Skeletal muscle satellite cell (primary cell): ENCODE data around the gene LIPC.

Source experiments
- H3K27me3 ChIP-seq: 2 replicates; pipeline ENCODE4 v1.7.0; 2013; ENCODE audit warnings: low read length; ENCODE audit not compliant: control insufficient read depth, insufficient read depth
- H3K36me3 ChIP-seq: 2 replicates; pipeline ENCODE4 v1.7.0; 2013; ENCODE audit warnings: mild to moderate bottlenecking, control low read depth, low read length; ENCODE audit not compliant: insufficient read depth
- H3K4me1 ChIP-seq: 2 replicates; pipeline ENCODE4 v1.7.0; 2013; ENCODE audit warnings: low read length; ENCODE audit not compliant: control insufficient read depth, insufficient read depth
- H3K4me2 ChIP-seq: 2 replicates; pipeline ENCODE4 v1.7.0; 2013; ENCODE audit warnings: mild to moderate bottlenecking, low read length
- H3K4me3 ChIP-seq: 2 replicates; pipeline ENCODE4 v1.7.0; 2013; ENCODE audit warnings: low read length
- H3K9ac ChIP-seq: 2 replicates; pipeline ENCODE4 v1.7.0; 2013; ENCODE audit warnings: mild to moderate bottlenecking, low read depth, low read length, moderate library complexity
- H3K9me3 ChIP-seq: replicated peaks from 2 replicates; pipeline ENCODE4 v1.7.0; 2013; ENCODE audit warnings: mild to moderate bottlenecking, control low read depth, low read length

LIPC gene

DNA sequence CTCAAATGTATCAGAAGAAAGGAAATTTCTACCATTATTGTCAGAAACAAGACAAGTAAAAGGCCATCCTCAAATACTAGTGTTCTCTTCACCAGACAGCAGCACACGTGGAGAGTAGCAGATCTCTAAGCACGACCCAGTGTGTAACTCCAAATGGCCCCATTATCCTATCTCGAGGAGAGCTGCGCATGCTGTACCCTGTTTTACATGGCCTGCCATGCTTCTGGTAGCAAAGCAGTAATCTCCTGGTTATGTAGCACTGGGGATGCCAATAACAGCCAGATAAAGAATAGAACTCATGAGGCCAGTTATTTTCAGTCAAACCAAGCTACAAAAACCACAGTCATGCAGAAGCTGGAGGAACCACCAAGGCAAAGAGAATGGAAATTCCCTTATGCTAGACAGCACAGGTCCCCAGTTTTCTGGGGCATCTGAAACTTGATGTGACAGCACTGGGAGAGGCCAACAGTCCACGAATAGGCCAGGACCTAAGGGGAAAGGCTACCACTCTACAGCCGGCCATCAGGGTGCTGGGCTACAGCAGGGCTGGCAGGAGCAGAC, 73.0 kb downstream of the LIPC start:
- Histone ChIP-seq H3K4me3 (no peak overlapping the region), H3K4me2 (no peak overlapping the region), H3K9me3 (no peaks in the 10 kb centered on the region), H3K4me1 (peaks cover 13% of the 10 kb centered on the region), H3K36me3 (no peaks in the 10 kb centered on the region), H3K27me3 (no peaks in the 10 kb centered on the region), H3K9ac (no peak overlapping the region)

DNA sequence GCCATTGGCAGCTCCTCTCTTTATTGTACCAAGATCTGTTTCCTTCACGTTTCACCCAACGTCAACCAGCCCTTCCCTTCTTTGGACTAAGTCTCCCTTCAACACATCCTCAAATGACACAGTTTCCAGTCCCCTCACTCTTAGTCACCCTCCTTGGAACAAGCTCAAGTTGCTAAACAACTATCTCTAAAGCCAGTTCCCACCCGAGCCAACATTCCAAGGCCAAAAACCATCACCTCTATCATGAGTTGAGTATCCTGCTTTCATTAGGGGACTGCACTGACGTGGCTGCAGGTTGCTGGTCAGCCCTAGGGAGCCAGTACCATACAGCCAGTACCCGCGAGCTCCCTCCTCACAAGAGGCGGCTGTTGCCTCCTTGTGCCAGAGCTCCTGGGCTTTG, 73.8 kb downstream of the LIPC start:
- H3K4me3 ChIP-seq, result no peak overlapping the region
- no peaks in the 10 kb centered on the region for H3K27me3 ChIP-seq
- H3K9ac ChIP-seq, result no peak overlapping the region
- no peaks in the 10 kb centered on the region for H3K36me3 ChIP-seq
- H3K9me3 ChIP-seq, result no peaks in the 10 kb centered on the region
- no peak overlapping the region for H3K4me2 ChIP-seq
- H3K4me1 ChIP-seq, result peaks cover 14% of the 10 kb centered on the region

DNA sequence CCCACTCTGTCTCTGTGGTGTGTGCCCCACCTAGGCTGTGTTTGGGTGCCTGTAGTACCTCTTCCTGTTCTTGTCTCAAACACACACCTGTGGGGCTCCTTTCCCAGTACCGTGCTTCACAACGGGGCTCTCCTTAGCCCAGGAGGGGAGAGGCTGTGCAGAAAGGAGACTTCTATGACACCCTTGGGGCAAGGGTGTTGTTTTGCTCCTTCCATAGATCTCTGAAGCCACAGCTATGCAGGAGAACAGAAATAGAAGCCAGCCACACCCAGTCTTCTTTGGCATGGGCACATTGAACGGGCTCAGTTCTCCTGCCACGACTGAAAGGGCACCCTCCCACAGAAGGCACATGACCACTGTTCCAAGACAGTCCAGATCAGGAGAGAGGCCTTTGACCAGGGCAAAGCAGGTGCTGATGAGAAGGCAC, 74.3 kb downstream of the LIPC start:
- H3K9ac ChIP-seq, result no peak overlapping the region
- no peaks in the 10 kb centered on the region for H3K27me3 ChIP-seq
- peaks cover 19% of the 10 kb centered on the region for H3K4me1 ChIP-seq
- H3K4me2 ChIP-seq, result no peak overlapping the region
- no peaks in the 10 kb centered on the region for H3K36me3 ChIP-seq
- H3K9me3 ChIP-seq, result no peaks in the 10 kb centered on the region
- H3K4me3 ChIP-seq, result no peak overlapping the region

DNA sequence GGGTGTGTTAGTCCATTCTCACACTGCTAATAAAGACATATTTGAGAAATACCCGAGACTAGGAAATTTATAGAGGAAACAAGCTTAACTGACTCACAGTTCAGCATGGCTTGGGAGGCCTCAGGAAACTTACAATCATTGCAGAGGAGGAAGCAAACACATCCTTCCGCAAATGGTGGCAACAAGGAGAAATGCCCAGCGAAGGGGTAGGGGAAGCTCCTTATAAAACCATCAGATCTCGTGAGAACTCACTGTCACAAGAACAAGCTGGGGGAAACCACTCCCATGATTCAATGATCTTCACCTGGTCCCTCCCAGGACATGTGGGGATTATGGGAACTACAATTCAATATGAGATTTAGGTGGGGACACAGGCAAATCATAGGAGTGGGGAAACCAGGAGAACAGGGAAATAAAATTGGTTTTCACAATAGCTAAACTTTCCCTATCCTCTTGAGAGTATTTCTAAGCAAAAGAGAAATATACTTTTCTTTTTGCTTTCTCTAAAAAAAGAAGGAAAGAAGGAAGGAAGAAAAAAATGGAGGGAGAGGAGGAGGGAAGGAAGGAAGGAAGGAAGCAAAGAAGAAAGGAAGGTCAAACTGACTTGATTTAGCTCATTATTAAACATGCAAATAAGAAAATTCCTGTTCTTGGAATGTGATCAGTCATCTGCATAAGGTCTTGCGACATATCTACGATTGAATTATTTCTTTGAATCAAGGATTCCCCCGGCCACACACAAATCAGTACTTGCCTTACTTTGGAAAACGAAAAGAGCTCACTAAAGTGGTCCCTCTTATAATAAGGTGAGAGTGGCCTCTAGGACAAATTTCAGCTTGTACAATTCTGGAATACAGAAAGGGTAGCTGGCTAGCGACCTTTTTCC, 75.2 kb downstream of the LIPC start:
- Histone ChIP-seq H3K4me1 (peaks cover 25% of the 10 kb centered on the region), H3K4me2 (no peak overlapping the region), H3K9ac (no peak overlapping the region)

DNA sequence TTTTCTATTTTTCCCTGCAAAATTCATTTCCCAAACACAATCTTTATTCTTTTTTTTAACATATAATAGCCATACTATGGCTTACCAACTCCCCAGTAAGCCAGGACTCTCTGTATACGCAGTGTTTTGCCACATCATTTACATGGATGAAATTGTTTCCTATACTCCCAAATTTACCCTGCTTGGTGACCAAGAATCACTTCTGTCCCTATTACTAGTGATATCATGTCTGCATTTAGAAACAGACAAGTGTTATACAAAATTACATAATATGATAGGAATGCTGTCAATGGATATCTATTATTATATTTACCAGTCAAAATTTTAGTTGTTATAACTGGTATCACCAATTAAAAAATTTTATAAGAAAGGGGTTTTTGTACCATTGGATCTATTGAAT, 77.8 kb downstream of the LIPC start:
- Histone ChIP-seq H3K9ac (no peak overlapping the region), H3K4me3 (no peak overlapping the region), H3K27me3 (no peaks in the 10 kb centered on the region), H3K4me2 (no peak overlapping the region), H3K9me3 (no peaks in the 10 kb centered on the region), H3K36me3 (no peaks in the 10 kb centered on the region), H3K4me1 (peaks cover 32% of the 10 kb centered on the region)

More for the DNA sequence above, 75.2 kb downstream of the LIPC start:
- Histone ChIP-seq H3K4me3 (no peak overlapping the region), H3K9me3 (no peaks in the 10 kb centered on the region), H3K27me3 (no peaks in the 10 kb centered on the region), H3K36me3 (no peaks in the 10 kb centered on the region)

DNA sequence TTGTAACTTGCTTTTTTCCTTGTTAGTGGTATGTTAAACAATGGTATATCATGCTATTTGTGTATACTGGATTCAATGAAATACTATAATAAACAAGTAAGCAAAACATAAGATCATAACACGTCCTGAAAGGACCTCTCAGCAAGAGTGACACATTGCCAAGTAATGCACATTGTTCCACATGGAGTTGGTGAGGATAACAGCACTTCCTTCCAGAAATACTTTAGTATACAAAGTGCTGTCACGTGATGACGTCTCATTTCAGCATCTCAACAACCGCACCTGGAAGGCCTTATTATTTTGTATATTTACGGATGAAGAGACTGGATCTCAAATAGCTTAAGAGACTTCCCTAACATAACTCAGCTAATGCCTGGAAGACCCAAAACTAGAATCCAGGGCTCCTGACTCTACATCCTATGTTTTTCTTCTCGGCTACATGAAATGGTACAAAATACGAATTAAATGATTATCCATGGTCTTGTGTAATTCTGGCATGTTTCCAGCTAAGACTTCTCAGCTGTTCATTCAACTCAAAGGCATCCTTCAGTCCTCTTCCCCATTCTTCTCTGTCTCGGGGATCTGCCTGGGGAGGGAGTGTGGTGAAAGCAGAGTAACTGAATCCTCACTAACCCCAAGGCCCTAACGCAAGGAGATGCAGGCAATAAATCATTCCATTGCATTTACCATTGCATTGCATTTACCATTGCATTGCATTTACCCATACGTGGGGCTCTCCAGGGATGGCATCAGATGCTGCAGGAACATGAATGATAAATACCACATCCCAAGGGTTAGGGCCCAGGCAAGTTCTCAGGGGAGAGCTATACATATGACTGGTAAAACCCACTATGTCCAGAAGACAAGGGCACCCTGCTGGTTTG, 79.2 kb downstream of the LIPC start:
- Histone ChIP-seq H3K36me3 (no peaks in the 10 kb centered on the region), H3K27me3 (no peaks in the 10 kb centered on the region), H3K4me3 (no peak overlapping the region), H3K4me1 (peaks cover 25% of the 10 kb centered on the region), H3K4me2 (no peak overlapping the region), H3K9ac (no peak overlapping the region), H3K9me3 (no peaks in the 10 kb centered on the region)

DNA sequence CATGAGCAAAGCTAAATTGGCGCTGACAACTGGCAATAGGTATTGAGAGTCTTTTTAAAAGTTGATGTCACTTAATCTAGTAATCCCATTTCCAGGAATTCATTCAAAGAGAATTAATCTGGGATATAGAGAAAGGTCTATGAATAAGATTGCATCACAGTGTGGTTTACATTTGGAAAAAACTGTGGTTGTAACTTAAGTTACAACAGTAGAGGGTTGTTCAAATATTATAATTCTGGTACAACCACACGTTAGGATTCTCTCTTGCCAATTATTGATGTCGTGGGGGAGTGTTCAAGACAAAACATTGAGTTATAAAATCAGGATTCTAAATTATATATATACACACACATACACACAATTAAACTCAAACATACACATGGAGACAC, 79.8 kb downstream of the LIPC start:
- Histone ChIP-seq H3K27me3 (no peaks in the 10 kb centered on the region), H3K4me2 (no peak overlapping the region), H3K9me3 (no peaks in the 10 kb centered on the region), H3K4me3 (no peak overlapping the region), H3K4me1 (peaks cover 19% of the 10 kb centered on the region), H3K36me3 (no peaks in the 10 kb centered on the region), H3K9ac (no peak overlapping the region)

DNA sequence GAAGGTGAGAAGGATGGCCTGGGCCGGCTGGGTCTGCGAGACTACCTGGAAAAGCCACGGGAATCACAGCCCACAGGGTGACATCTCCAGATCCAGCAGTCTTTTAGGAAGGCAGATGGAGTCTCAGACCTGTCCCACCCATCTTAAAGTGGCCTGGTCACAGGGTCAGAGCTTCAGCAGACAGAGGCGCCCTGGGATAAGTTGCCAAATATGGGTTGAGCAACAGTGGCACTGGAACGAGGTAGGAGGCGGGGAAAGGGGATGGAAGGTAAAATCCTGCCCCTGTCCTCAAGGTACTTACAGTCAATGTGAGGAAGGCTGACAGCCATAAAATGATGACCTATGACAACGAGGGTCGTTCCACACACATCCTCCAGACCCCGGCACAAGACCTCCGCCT, 80.7 kb downstream of the LIPC start:
- no peaks in the 10 kb centered on the region for H3K27me3 ChIP-seq
- no peak overlapping the region for H3K4me3 ChIP-seq
- H3K4me1 ChIP-seq, result peaks cover 19% of the 10 kb centered on the region
- no peaks in the 10 kb centered on the region for H3K9me3 ChIP-seq
- no peaks in the 10 kb centered on the region for H3K36me3 ChIP-seq
- no peak overlapping the region for H3K4me2 ChIP-seq
- H3K9ac ChIP-seq, result no peak overlapping the region

DNA sequence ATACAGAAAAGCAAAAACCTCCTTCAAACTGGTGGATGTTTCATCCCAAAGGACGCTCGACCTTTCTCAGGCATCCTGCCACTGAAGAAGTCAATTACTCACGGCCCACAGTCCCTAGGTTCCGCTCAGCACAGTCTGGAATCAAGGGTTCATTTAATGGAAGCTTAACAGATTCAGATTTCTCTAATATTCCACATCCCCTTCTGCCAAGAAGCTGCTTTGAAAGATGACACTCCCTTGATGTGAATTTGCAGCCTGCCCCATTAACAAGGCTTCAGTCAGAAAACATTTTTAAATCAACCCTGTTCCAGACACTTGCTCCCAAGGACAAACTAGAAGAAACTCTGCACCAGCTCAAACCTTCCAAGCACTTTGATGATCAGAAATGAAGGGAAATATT, 81.2 kb downstream of the LIPC start:
- H3K9me3 ChIP-seq, result no peaks in the 10 kb centered on the region

DNA sequence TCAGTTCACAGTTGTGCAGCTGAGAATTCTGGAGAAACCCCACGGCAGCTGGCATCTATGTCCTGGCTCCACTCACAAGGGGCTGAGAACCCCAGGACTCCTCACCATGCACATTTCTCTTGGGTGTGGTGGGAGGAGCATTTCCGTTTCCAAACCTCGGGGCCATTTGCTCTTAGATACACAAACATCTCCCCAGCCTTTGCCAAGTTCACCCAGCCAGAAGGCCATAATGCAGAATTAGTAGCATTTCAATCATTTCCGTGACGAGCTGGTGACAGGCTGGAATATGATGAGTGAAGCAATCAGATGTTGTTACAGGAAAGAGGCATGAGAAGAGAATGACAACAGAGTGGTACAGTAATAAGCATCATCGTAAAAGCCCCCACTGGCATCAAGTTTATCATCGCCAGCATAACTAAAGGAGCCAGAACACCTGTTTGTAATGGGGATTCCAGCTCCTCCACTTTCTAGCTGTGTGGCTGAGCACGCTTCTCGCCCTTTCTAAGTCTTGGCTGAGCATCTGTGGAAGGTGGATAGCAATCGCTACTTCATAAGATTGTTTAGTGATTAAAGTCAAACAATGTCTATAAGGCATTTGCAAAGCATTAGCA, 82.0 kb downstream of the LIPC start:
- H3K9ac ChIP-seq, result no peak overlapping the region
- no peaks in the 10 kb centered on the region for H3K27me3 ChIP-seq
- H3K4me1 ChIP-seq, result peaks cover 19% of the 10 kb centered on the region
- no peaks in the 10 kb centered on the region for H3K9me3 ChIP-seq
- H3K4me2 ChIP-seq, result no peak overlapping the region
- H3K4me3 ChIP-seq, result no peak overlapping the region
- H3K36me3 ChIP-seq, result no peaks in the 10 kb centered on the region

More for the DNA sequence above, 81.2 kb downstream of the LIPC start:
- H3K4me3 ChIP-seq, result no peak overlapping the region
- H3K4me1 ChIP-seq, result peaks cover 19% of the 10 kb centered on the region
- H3K9ac ChIP-seq, result no peak overlapping the region
- H3K36me3 ChIP-seq, result no peaks in the 10 kb centered on the region
- H3K4me2 ChIP-seq, result no peak overlapping the region
- no peaks in the 10 kb centered on the region for H3K27me3 ChIP-seq

DNA sequence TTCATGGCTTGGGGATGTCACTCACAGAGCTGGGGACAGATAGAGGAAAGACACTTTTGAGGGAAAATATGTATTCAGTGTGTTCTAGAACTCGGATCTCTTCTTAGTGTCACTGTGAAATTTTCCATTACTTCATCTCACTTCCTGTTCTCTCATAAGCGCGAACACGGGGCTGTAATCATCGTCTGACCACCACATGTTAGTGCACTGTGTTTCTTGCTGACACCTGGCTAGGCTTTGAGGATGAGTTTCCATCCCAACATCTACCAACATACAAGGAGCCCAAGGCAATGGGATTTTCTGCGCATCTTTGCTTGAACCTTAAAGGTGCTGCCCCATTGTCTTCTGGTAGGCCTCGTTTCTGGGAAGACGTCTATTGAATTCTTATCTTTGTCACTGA, 84.0 kb downstream of the LIPC start:
- Histone ChIP-seq H3K4me3 (no peak overlapping the region), H3K4me1 (peaks cover 16% of the 10 kb centered on the region), H3K27me3 (no peaks in the 10 kb centered on the region), H3K36me3 (no peaks in the 10 kb centered on the region), H3K9ac (no peak overlapping the region), H3K4me2 (no peak overlapping the region), H3K9me3 (no peaks in the 10 kb centered on the region)
